ENCODE data around the gene MMP25.

Gene MMP25

GRCh38 chr16:3015865-3016521, 30.4 kb upstream of the MMP25 start:
- FAIRE-seq (no peak), DNase-seq (ENCODE audit: insufficient read length, low spot score) (no peak)
- TF ChIP-seq POLR2AphosphoS5 (IDR thresholded peaks at IDR 0.05; ENCODE audit: low read depth, low read length) (no peak), POU2F2 (IDR thresholded peaks at IDR 0.05; ENCODE audit: low read depth, low read length) (no peak), POLR2A (IDR thresholded peaks at IDR 0.05; ENCODE audit: low read depth, low read length) (no peak), TAF1 (IDR thresholded peaks at IDR 0.05; ENCODE audit: low read depth, low read length) (no peak), PAX5 (IDR thresholded peaks at IDR 0.05; ENCODE audit: insufficient read depth, low read length, severe bottlenecking) (no peak), SPI1 (IDR thresholded peaks at IDR 0.05; ENCODE audit: low read depth, low read length) (no peak)

- no peak for TF ChIP-seq TAF1 (IDR thresholded peaks at IDR 0.05; ENCODE audit: low read depth, low read length)
- no peak for TF ChIP-seq POLR2A (IDR thresholded peaks at IDR 0.05; ENCODE audit: low read depth, low read length)
- TF ChIP-seq PAX5 (IDR thresholded peaks at IDR 0.05; ENCODE audit: insufficient read depth, low read length, severe bottlenecking) = no peak
- no peak for TF ChIP-seq SPI1 (IDR thresholded peaks at IDR 0.05; ENCODE audit: low read depth, low read length)
- TF ChIP-seq POU2F2 (IDR thresholded peaks at IDR 0.05; ENCODE audit: low read depth, low read length) = no peak
- FAIRE-seq (no peak), DNase-seq (ENCODE audit: insufficient read length, low spot score) (no peak)
Observed at GRCh38 chr16:3017344-3017743, 29.0 kb upstream of the MMP25 start.

- no peak for FAIRE-seq
- TF ChIP-seq SPI1 (IDR thresholded peaks at IDR 0.05; ENCODE audit: low read depth, low read length) = no peak
- TF ChIP-seq POLR2AphosphoS5 (IDR thresholded peaks at IDR 0.05; ENCODE audit: low read depth, low read length) = no peak
- no peak for TF ChIP-seq POU2F2 (IDR thresholded peaks at IDR 0.05; ENCODE audit: low read depth, low read length)
- no peak for TF ChIP-seq TAF1 (IDR thresholded peaks at IDR 0.05; ENCODE audit: low read depth, low read length)
- no peak for TF ChIP-seq POLR2A (IDR thresholded peaks at IDR 0.05; ENCODE audit: low read depth, low read length)
- no peak for TF ChIP-seq PAX5 (IDR thresholded peaks at IDR 0.05; ENCODE audit: insufficient read depth, low read length, severe bottlenecking)
- DNase-seq (ENCODE audit: insufficient read length, low spot score) = no peak
Observed at GRCh38 chr16:3017794-3018506, 28.4 kb upstream of the MMP25 start, which contains the start of gene CLDN6. Gene CLDN6, minus strand, starts transcription at chr16:3018183. Its CDS starts 2,162 bp downstream, at chr16:3016021.

- FAIRE-seq = peak; percentile 89
- TF ChIP-seq SPI1 (IDR thresholded peaks at IDR 0.05; ENCODE audit: low read depth, low read length) = no peak
- no peak for TF ChIP-seq PAX5 (IDR thresholded peaks at IDR 0.05; ENCODE audit: insufficient read depth, low read length, severe bottlenecking)
- TF ChIP-seq TAF1 (IDR thresholded peaks at IDR 0.05; ENCODE audit: low read depth, low read length) = no peak
- DNase-seq (ENCODE audit: insufficient read length, low spot score) = no peak
Observed at GRCh38 chr16:3019594-3020246, 26.6 kb upstream of the MMP25 start.

GRCh38 chr16:3020247-3020603, 26.1 kb upstream of the MMP25 start, which contains the start of gene TNFRSF12A:
Gene TNFRSF12A, plus strand, starts transcription at chr16:3020368. Its CDS starts 30 bp downstream, at chr16:3020398.
- FAIRE-seq = no peak
- no peak for TF ChIP-seq SPI1 (IDR thresholded peaks at IDR 0.05; ENCODE audit: low read depth, low read length)
- no peak for TF ChIP-seq POU2F2 (IDR thresholded peaks at IDR 0.05; ENCODE audit: low read depth, low read length)
- TF ChIP-seq POLR2A (IDR thresholded peaks at IDR 0.05; ENCODE audit: low read depth, low read length) = no peak
- TF ChIP-seq PAX5 (IDR thresholded peaks at IDR 0.05; ENCODE audit: insufficient read depth, low read length, severe bottlenecking) = no peak
- no peak for TF ChIP-seq POLR2AphosphoS5 (IDR thresholded peaks at IDR 0.05; ENCODE audit: low read depth, low read length)
- no peak for TF ChIP-seq TAF1 (IDR thresholded peaks at IDR 0.05; ENCODE audit: low read depth, low read length)
- DNase-seq (ENCODE audit: insufficient read length, low spot score) = peak; percentile 89

- no peak for DNase-seq (ENCODE audit: insufficient read length, low spot score)
- TF ChIP-seq POLR2A (IDR thresholded peaks at IDR 0.05; ENCODE audit: low read depth, low read length) (no peak), SPI1 (IDR thresholded peaks at IDR 0.05; ENCODE audit: low read depth, low read length) (no peak), PAX5 (IDR thresholded peaks at IDR 0.05; ENCODE audit: insufficient read depth, low read length, severe bottlenecking) (no peak), POLR2AphosphoS5 (IDR thresholded peaks at IDR 0.05; ENCODE audit: low read depth, low read length) (no peak), TAF1 (IDR thresholded peaks at IDR 0.05; ENCODE audit: low read depth, low read length) (no peak), POU2F2 (IDR thresholded peaks at IDR 0.05; ENCODE audit: low read depth, low read length) (no peak)
- FAIRE-seq = peak; percentile 41
Observed at GRCh38 chr16:3020604-3021448, 25.5 kb upstream of the MMP25 start.

- no peak for TF ChIP-seq POU2F2 (IDR thresholded peaks at IDR 0.05; ENCODE audit: low read depth, low read length)
- no peak for TF ChIP-seq POLR2AphosphoS5 (IDR thresholded peaks at IDR 0.05; ENCODE audit: low read depth, low read length)
- TF ChIP-seq SPI1 (IDR thresholded peaks at IDR 0.05; ENCODE audit: low read depth, low read length) = no peak
- no peak for TF ChIP-seq TAF1 (IDR thresholded peaks at IDR 0.05; ENCODE audit: low read depth, low read length)
- no peak for TF ChIP-seq POLR2A (IDR thresholded peaks at IDR 0.05; ENCODE audit: low read depth, low read length)
- TF ChIP-seq PAX5 (IDR thresholded peaks at IDR 0.05; ENCODE audit: insufficient read depth, low read length, severe bottlenecking) = no peak
- peak; percentile 71 for DNase-seq (ENCODE audit: insufficient read length, low spot score)
- peak; percentile 71 for FAIRE-seq
Observed at GRCh38 chr16:3021449-3022207, 24.7 kb upstream of the MMP25 start.

GRCh38 chr16:3022208-3022683, 24.1 kb upstream of the MMP25 start:
- DNase-seq (ENCODE audit: insufficient read length, low spot score) = no peak
- TF ChIP-seq TAF1 (IDR thresholded peaks at IDR 0.05; ENCODE audit: low read depth, low read length) (no peak), PAX5 (IDR thresholded peaks at IDR 0.05; ENCODE audit: insufficient read depth, low read length, severe bottlenecking) (no peak), POU2F2 (IDR thresholded peaks at IDR 0.05; ENCODE audit: low read depth, low read length) (no peak), POLR2A (IDR thresholded peaks at IDR 0.05; ENCODE audit: low read depth, low read length) (no peak), SPI1 (IDR thresholded peaks at IDR 0.05; ENCODE audit: low read depth, low read length) (no peak), POLR2AphosphoS5 (IDR thresholded peaks at IDR 0.05; ENCODE audit: low read depth, low read length) (no peak)
- no peak for FAIRE-seq

Measured in GM12891 (cell line).